Tibial artery (tissue), 4 donors: Measurements from ENCODE around the gene GPR179.

ENCODE experiments used
- DNase-seq, 2 donors: peaks; one replicate each; pipeline ENCODE4 v3.0.0-alpha.2; 2019
- H3K27ac ChIP-seq, 2 donors: fragments of 200-600 bp; sonication (generic) in 1 of 2; 1 replicate in 1 of 2; 2 replicates in 1 of 2; pipeline ENCODE4 v1.5.1; 2018 to 2019; ENCODE audit warnings: mild to moderate bottlenecking in 1 of 2
- H3K27me3 ChIP-seq, 2 donors: fragments of 200-600 bp; sonication (generic) in 1 of 2; one replicate each; pipeline versions ENCODE4 v1.5.1 to v1.6.0; 2016 to 2019
- H3K36me3 ChIP-seq, 3 donors: fragments of 200-600 bp; sonication (generic) in 2 of 3; one replicate each; pipeline ENCODE4 v1.5.1; 2016 to 2019; ENCODE audit warnings: mild to moderate bottlenecking in 2 of 3
- H3K4me1 ChIP-seq, 4 donors: fragments of 200-600 bp; sonication (generic) in 2 of 4; 1 replicate in 3 of 4; 2 replicates in 1 of 4; pipeline ENCODE4 v1.5.1; 2016 to 2019
- H3K4me3 ChIP-seq, 2 donors: fragments of 200-600 bp; sonication (generic) in 1 of 2; 1 replicate in 1 of 2; 2 replicates in 1 of 2; pipeline ENCODE4 v1.5.1; 2018 to 2019; ENCODE audit warnings: mild to moderate bottlenecking in 2 of 2
- H3K9me3 ChIP-seq, 3 donors: fragments of 200-600 bp; sonication (generic) in 1 of 3; one replicate each; pipeline ENCODE4 v1.5.1; 2016 to 2019
- CTCF ChIP-seq, 2 experiments: fragments of 200-600 bp in 1 of 2; fragments of 450-650 bp in 1 of 2; IDR thresholded peaks; one replicate each; pipeline ENCODE4 v1.5.1; 2017 to 2019; ENCODE audit warnings: antibody characterized with exemption in 2 of 2, mild to moderate bottlenecking in 1 of 2, moderate library complexity in 1 of 2
- intact Hi-C: fragments of 100-400 bp; cut with DNase I; formaldehyde crosslinking; loops from one replicate; pipeline ENCODE4 v1.15.0; 2023; ENCODE audit warnings: low total_unique reads

Gene GPR179

GRCh38 chr17:38354466-38354865 lies 10.7 kb upstream of the GPR179 start:
- H3K27ac ChIP-seq: peak overlapping the region; percentile 52 to 90
- H3K27me3 ChIP-seq: no peaks in the 10 kb centered on the region
- peak overlapping the region; percentile 71 to 92 for H3K4me3 ChIP-seq
- intact Hi-C loops: loop anchor here (10.0 kb wide), 2 partner anchors 130 to 380 kb away; partner anchors contain the start of gene CISD3
- H3K4me1 ChIP-seq: peaks cover 0 to 69% (median 50%) of the 10 kb centered on the region in 4 donors
- no peak for TF ChIP-seq CTCF (IDR thresholded peaks at IDR 0.05)
- no peaks in the 10 kb centered on the region for H3K36me3 ChIP-seq
- no peak for DNase-seq
- no peaks in the 10 kb centered on the region for H3K9me3 ChIP-seq

DNA sequence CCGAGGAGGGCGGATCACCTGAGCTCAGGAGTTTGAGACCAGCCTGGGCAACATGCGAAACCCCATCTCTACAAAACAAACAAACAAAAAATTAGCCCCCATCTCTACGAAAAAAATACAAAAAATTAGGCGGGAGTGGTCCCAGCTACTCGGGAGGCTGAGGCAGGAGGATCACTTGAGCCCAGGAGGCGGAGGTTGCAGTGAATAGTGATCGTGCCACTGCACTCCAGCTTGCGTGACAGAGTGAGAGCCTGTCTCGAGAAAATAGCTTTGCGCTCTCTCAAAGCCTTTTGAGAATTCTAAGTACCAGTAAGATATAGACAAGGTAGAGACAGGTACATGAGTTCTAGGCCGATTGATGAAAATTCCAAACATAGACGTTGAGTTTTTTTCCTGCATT lies 9.9 kb upstream of the GPR179 start:
- Histone ChIP-seq H3K4me3 (peak overlapping the region; percentile 71 to 92), H3K4me1 (peaks cover 0 to 61% (median 44%) of the 10 kb centered on the region in 4 donors), H3K9me3 (no peaks in the 10 kb centered on the region), H3K36me3 (no peaks in the 10 kb centered on the region), H3K27ac (peak overlapping the region; percentile 84 to 90), H3K27me3 (no peaks in the 10 kb centered on the region)
- TF ChIP-seq CTCF (IDR thresholded peaks at IDR 0.05): no peak
- intact Hi-C loops: loop anchor here (10.0 kb wide), 2 partner anchors 131 to 381 kb away; partner anchors contain the start of gene CISD3
- no peak for DNase-seq

GRCh38 chr17:38353086-38353604 lies 9.4 kb upstream of the GPR179 start:
- H3K27me3 ChIP-seq: no peaks in the 10 kb centered on the region
- no peak for TF ChIP-seq CTCF (IDR thresholded peaks at IDR 0.05)
- peak overlapping the region; percentile 84 to 90 for H3K27ac ChIP-seq
- intact Hi-C loops: loop anchor here (10.0 kb wide), 2 partner anchors 132 to 382 kb away; partner anchors contain the start of gene CISD3
- H3K9me3 ChIP-seq: no peaks in the 10 kb centered on the region
- H3K36me3 ChIP-seq: no peaks in the 10 kb centered on the region
- H3K4me3 ChIP-seq: peak overlapping the region; percentile 71 to 92
- peaks cover 0 to 56% (median 41%) of the 10 kb centered on the region in 4 donors for H3K4me1 ChIP-seq
- no peak for DNase-seq

DNA sequence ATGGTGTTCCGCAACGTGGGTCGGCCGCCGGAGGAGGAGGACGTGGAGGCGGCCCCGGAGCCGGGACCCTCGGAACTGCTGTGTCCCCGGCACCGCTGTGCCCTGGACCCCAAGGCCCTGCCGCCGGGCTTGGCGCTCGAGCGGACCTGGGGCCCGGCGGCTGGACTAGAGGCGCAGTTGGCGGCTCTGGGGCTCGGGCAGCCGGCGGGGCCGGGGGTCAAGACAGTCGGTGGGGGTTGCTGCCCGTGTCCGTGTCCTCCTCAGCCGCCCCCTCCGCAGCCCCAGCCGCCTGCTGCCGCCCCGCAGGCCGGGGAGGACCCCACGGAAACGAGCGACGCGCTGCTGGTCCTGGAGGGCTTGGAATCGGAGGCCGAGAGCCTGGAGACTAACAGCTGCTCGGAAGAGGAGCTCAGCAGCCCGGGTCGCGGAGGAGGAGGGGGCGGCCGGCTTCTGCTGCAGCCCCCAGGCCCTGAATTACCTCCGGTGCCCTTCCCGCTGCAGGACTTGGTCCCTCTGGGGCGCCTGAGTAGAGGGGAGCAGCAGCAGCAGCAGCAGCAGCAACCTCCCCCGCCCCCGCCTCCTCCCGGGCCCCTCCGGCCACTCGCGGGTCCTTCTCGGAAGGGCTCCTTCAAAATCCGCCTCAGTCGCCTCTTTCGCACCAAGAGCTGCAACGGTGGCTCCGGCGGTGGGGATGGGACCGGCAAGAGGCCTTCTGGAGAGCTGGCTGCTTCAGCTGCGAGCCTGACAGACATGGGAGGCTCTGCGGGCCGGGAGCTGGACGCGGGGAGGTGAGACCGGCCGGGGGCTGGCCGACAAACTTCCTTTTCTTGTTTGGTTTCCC lies 8.7 kb upstream of the GPR179 start:
- Histone ChIP-seq H3K4me3 (peak overlapping the region; percentile 71 to 92), H3K4me1 (peaks cover 0 to 50% (median 34%) of the 10 kb centered on the region in 4 donors), H3K27me3 (no peaks in the 10 kb centered on the region), H3K36me3 (no peaks in the 10 kb centered on the region), H3K9me3 (no peaks in the 10 kb centered on the region), H3K27ac (peak overlapping the region; percentile 84 to 90)
- intact Hi-C loops: loop anchor here (10.0 kb wide), 2 partner anchors 132 to 382 kb away; partner anchors contain the start of gene CISD3
- TF ChIP-seq CTCF (IDR thresholded peaks at IDR 0.05): no peak
- peak; percentile 37 to 68 for DNase-seq

GRCh38 chr17:38351412-38352222 lies 7.9 kb upstream of the GPR179 start, which contains the start of gene SOCS7:
Gene SOCS7 (plus strand): TSS chr17:38351844. CDS start chr17:38352053, 209 bp downstream.
- intact Hi-C loops: loop anchor here (10.0 kb wide), 2 partner anchors 133 to 383 kb away; partner anchors contain the start of gene CISD3
- TF ChIP-seq CTCF (IDR thresholded peaks at IDR 0.05): no peak
- peak; percentile 89 to 94 for DNase-seq

More at GRCh38 chr17:38351412-38352222, 7.9 kb upstream of the GPR179 start, which contains the start of gene SOCS7:
- peak within 1 kb of the TSS; percentile 84 to 90 for H3K27ac ChIP-seq
- H3K9me3 ChIP-seq: no peaks in the 10 kb centered on the region
- H3K4me1 ChIP-seq: peaks cover 0 to 42% (median 29%) of the 10 kb centered on the region in 4 donors
- H3K27me3 ChIP-seq: no peaks in the 10 kb centered on the region
- no peaks in the 10 kb centered on the region for H3K36me3 ChIP-seq
- H3K4me3 ChIP-seq: peak within 1 kb of the TSS; percentile 71 to 92
